Activated CD4-positive, alpha-beta T cell treated with anti-CD3 and anti-CD28 coated beads, Interleukin-2, Interleukin-4, amounts not matched to agents 100 ng/mL and 50 ng/mL, durations not matched to agents 16 hours and 8 hours (primary cell): ENCODE measurements around the gene RIMBP2.

Source experiments
- DNase-seq: peaks from one replicate; pipeline ENCODE4 v3.0.0-alpha.2; 2020; ENCODE audit warnings: low spot score

RIMBP2 gene

DNA sequence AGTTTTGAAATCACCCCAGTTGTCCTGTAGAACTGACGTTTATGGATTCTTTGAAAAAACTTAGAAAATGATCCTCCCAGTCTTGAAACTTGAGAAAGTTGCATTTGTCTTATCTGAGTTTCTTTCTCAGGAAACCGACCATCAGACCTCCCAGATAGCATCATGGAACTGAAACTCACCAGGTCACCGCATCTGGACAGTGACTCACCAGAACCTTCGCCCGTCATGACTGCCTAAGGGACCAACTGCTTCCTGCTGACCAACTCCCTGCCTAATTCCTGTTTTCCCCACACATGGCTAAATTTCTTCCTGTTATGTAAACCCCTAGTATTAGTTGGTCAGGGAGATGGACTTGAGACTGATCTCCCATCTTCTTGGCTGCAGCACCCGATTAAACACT is 175.7 kb downstream of the RIMBP2 start:
- DNase-seq = no peak

DNA sequence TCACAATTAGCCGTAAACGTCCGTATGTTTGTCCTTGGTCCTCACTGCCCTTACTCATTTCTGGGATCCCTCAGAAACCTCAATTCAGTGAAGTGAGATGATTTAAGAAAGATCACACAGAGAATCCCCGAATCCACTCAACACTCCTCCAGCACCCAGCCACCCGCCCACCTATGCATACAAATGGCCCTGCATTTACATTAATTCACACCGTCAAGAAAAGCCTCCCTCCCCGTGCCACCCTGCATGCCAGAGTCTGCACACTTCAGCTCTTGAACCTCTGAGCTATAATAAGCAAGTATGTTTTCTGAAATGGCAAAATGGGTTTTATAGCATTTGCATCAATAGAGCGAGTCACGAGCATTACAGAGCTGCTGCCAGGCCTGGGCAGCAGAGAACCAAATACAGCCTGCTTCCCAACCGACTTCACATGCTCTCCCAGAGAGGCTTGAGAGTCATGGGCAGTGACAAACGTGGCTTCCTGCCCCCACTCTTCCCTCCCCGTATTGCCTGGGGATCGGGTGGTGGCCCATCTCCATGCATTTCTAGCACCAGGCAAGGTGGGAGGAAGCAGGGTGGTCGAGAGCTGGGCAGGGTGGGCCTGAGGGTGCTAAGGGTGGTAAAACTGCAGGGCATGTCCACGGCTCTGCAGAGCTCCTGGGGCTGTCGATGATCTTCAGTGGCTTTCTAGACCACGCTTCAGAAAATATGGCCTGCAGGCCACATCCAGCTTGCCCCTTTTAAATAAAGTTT is 177.6 kb downstream of the RIMBP2 start:
- no peak for DNase-seq

- DNase-seq = no peak
Observed at GRCh38 chr12:130537655-130538054, 178.4 kb downstream of the RIMBP2 start.

DNA sequence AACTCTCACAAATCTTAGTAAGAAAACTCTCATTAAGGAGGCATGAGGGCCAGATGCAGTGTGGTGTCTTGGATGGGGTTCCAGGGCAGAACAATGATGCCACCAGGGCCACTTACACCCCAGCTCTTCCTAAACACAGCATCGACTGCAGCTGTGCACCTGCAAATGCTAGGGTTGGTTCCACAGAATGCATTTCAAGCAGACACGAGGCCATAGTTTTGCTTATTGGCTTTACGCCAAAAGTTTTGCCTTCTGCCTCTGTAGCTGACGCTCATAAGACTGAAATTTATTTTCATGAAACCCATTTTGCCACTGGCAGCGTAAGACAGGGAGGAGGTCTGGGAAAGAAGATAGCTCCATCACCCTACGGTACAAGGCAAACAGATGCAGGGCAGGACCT is 179.0 kb downstream of the RIMBP2 start:
- DNase-seq = no peak

GRCh38 chr12:130530429-130530828 is 185.7 kb downstream of the RIMBP2 start:
- DNase-seq = no peak

- DNase-seq = no peak
Observed at GRCh38 chr12:130529781-130530180, 186.3 kb downstream of the RIMBP2 start.

GRCh38 chr12:130527239-130527638 is 188.9 kb downstream of the RIMBP2 start:
- no peak for DNase-seq

- DNase-seq = no peak
Observed at GRCh38 chr12:130526813-130527212, 189.3 kb downstream of the RIMBP2 start.

DNA sequence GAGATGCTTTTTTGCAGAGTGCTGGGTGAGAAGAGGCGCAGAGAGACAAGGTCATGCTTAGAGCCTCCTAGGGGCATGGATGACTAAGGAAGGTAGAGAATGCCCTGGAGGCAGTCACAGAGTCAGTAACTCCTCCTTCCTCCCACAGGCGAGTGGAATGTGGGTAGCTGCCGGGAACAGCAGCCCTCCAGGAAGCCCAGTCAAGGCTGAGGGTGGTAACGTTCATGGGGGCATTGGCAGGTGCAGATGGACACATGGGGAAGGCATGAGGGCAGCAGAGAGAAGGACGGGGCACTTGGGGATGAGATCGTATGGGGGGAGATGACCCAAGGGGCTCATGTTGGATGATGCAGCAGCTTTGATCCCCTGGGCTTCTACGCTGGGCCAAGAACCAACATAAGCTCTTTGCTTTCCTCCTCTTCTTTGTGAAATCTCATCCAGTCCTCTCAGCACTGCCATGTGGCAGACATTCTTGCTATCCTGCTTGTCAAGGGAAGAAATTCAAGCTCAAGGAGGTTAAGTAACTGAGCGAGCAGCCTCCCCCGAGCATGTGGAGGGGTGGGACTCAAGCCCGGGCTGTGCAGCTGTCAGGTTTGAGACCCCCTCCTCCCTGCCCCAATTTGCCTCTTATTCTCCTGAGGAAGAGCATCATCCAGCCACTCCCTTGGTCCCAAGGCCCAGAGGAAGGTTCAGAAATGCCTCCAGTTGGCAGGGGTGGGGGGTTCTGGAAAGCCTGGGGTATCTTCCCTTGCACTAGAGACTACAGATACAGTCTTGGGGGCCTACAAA is 190.5 kb downstream of the RIMBP2 start:
- no peak for DNase-seq

DNA sequence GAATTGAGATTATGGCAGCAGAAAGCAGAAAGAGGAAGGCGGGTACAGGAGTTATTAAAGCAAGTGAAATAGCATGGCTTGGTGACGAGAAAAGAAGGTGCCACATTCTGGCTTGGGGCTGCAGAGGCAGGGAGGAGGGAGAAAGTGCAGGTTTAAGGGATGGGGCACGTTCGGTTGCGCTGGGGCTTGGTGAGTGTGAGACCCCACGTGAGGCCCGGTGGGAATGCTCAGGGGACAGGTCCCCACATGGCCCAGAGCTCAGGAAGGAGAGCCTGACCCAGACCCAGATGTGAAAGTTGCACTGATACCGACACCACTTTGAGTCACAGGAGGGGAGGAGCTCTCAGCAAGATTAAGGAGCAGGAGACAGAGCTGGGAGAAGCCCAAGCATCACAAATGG is 191.3 kb downstream of the RIMBP2 start:
- DNase-seq = no peak

- DNase-seq = no peak
Observed at GRCh38 chr12:130523863-130524614, 192.1 kb downstream of the RIMBP2 start.

- no peak for DNase-seq
Observed at GRCh38 chr12:130523208-130523607, 192.9 kb downstream of the RIMBP2 start.

DNA sequence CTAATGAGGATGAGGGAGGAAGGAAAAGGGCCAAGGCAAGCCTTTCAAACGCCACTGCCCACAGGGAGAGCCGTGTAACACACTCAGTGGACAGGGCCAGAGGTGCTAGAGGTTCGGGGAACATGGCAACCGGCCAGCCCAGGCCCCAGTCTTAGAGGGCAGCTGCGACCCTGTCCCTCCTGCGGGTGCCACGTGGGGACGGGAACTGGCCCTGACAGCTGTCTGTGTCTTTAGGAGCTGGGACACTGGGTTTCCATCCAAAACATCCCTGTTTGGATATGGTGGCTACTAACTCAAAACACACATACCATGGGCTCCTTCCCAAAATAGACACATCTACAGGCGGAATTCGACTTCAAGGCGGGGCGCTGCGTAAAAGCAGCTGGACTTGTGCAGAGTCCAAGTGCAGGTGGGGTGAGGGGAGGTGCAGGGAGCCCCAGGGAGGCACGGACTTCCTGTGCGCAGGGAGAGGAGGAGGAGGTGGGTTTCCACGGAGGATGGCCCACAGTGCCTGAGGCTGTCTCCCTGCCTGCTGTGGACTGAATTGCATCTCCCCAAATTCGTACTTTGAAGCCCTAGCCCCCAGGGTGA is 193.8 kb downstream of the RIMBP2 start:
- DNase-seq = no peak

DNA sequence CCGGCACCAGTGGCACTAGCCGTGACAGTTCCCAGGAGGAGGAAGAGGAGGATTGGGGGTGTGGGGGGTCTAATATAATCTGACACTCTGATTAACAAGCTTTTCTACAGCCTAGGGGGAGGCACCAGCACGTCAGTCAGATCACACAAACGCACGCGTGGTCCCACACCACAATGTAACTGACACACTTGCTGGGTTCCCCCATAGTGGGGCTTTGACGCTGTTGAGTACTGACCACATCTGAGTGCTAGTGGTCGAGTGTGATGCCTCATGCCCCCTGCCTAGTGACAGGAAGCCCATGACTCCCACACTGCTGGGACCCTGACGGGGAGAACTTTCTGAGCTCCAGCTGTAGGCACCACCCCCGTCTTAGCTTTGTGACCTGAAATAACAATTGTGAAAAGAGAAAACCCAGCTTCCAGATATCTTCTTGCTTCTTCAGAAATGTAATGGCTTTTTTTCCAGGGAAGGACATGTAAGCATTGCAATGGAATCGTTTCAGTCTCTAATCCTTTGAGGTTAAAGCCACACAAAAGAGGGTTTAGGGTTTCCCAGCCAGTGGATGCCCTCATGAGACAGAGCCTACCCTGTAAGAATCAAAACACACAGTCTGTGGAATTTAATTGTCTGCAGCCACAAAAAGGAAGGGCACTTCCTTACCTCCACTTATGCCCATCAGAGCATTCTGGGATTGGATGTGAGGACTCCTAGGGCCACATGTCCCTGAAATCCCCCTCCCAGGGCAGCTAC is 194.5 kb downstream of the RIMBP2 start:
- DNase-seq = no peak

DNA sequence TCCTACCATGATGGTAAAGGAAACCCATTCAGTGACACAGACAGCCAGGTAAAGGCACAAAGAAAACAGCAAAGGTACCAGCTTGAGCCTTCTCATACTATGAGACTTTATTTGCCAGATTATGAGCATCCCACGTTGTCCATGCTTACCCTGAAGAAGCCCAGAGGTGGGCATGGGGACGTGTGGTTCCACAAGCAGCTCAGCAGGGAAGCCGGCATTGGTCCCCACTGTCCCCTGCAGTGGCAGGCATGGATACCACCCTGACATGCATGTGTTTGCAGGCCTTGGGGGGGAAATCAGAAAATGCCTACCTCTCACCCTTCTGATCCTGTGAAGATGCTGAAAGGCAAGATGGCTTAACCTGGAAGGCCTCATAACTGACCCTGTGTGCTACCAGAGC is 195.3 kb downstream of the RIMBP2 start:
- no peak for DNase-seq

DNA sequence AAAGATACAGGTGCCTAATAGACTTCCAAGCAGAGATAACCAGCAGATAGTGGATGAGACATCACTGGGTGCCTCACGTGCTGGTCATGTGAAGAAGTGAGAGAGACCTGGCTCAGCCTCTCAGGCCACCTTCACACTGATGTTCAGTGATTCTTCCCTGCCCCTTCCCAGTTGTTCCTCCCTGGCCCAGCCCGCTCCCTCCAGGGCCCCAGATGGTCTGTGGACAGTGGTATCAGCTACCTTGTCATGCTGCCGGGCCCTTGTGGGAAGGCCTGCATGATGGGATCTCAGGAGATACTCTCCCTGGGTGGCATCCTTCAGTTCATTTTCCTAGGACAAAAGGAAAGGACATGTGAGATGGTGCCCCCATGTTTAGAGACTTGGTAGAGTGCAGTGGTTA is 198.5 kb downstream of the RIMBP2 start:
- no peak for DNase-seq

DNA sequence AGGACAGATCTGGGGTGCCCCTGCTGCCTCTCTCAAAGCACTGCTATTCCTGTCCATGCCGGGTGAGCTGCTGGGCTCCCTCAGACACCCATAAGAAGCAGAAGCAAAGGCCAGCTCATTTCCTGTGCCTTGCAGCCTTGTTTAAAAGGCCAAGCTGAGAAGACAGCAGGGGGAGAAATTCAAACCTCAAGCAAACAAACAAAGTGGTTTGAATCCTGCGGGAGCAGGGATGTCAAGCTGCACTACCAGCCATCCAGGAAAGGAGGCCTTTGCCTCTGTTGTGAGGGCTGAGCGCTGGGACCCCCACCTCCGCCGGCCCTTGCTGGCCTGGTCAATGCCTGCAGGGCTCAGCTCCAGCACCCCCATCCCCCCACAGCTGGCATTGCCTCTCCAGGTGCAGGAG is 201.9 kb downstream of the RIMBP2 start:
- no peak for DNase-seq

DNA sequence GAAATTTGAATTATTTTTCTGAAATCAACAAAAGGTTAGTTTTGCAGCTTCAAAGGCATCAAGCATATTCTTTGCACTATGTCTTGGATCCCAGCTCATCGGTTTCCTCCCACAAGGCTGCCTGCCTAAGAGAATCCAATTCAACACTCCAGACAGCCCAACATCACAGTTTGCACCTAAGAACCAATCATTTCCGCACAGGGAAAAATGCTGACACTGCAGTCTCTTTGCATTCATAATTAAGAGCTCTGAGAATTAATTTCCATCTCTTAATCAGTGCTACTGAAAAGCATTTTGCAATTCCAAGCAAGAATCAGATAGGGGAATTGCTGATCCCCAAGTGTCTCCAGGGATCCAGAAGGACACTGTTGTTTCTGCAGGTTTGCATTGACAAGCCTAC is 202.5 kb downstream of the RIMBP2 start:
- DNase-seq = no peak

DNA sequence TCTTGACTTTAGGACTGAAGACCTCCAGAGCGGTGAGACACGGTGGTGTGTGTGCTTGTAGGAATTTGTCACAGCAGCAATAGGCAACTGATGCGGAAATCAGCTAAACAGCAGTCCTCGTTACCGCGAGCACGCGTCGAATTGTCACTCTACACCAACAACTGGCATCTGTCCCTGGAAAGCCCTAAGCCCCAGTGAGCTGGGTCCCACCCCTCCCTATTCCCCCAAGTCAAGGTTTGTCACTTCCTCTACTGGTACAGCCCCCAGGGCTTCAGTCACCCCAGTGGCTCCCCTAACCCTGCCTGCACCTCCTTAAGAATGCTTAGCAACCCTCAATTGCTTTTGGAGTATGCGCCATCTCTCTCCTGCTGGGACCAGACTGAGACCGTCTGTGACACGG is 204.8 kb downstream of the RIMBP2 start:
- DNase-seq = no peak

GRCh38 chr12:130509454-130509853 is 206.6 kb downstream of the RIMBP2 start:
- no peak for DNase-seq

- DNase-seq = no peak
Observed at GRCh38 chr12:130508847-130509246, 207.3 kb downstream of the RIMBP2 start.

GRCh38 chr12:130508318-130508717 is 207.8 kb downstream of the RIMBP2 start:
- no peak for DNase-seq
